Hepatocyte (in vitro differentiated cells): ENCODE data around the gene KRTAP10-2. TPM values are rescaled to one million over a fixed set of nuclear protein-coding genes. Genes with fewer than 3 reads are reported as not detected.
"Not testable (repeated sequence)": the region's sequence is repeated elsewhere in the genome, so short reads cannot be mapped to it uniquely, and the experiment has no call there.

Experiments used
- DNase-seq: peaks from one replicate; pipeline ENCODE4 v3.0.0-alpha.2; 2016; ENCODE audit warnings: low spot score
- H2AFZ ChIP-seq: fragments of 200-600 bp; sonication (generic); 2 replicates; pipeline ENCODE4 v1.6.0; 2016; ENCODE audit warnings: antibody characterized with exemption, mild to moderate bottlenecking
- H3K27ac ChIP-seq: fragments of 200-600 bp; sonication (generic); 2 replicates; pipeline ENCODE4 v1.5.1; 2016; ENCODE audit warnings: mild to moderate bottlenecking
- H3K27me3 ChIP-seq: fragments of 200-600 bp; sonication (generic); 2 replicates; pipeline ENCODE4 v1.6.1; 2016
- H3K36me3 ChIP-seq: fragments of 200-600 bp; sonication (generic); replicated peaks from 2 replicates; pipeline ENCODE4 v1.5.1; 2016; ENCODE audit warnings: low read depth; ENCODE audit not compliant: insufficient read depth
- H3K4me1 ChIP-seq: fragments of 200-600 bp; sonication (generic); 2 replicates; pipeline ENCODE4 v1.5.1; 2016; ENCODE audit warnings: mild to moderate bottlenecking, moderate library complexity; ENCODE audit not compliant: insufficient read depth
- H3K4me2 ChIP-seq: fragments of 200-600 bp; sonication (generic); 2 replicates; pipeline ENCODE4 v1.6.0; 2016
- H3K4me3 ChIP-seq: fragments of 200-600 bp; sonication (generic); 2 replicates; pipeline ENCODE4 v1.5.1; 2016; ENCODE audit warnings: mild to moderate bottlenecking
- H3K79me2 ChIP-seq: fragments of 200-600 bp; sonication (generic); 2 replicates; pipeline ENCODE4 v1.6.0; 2017; ENCODE audit warnings: mild to moderate bottlenecking
- H3K9me2 ChIP-seq: fragments of 200-600 bp; sonication (generic); replicated peaks from 2 replicates; pipeline ENCODE4 v1.6.0; 2017; ENCODE audit warnings: mild to moderate bottlenecking; ENCODE audit not compliant: insufficient read depth
- H3K9me3 ChIP-seq: fragments of 200-600 bp; sonication (generic); 2 replicates; pipeline ENCODE4 v1.5.1; 2016; ENCODE audit warnings: low read depth, mild to moderate bottlenecking
- H4K20me1 ChIP-seq: fragments of 200-600 bp; sonication (generic); 2 replicates; pipeline ENCODE4 v1.6.0; 2016; ENCODE audit warnings: mild to moderate bottlenecking; ENCODE audit not compliant: insufficient read depth, poor library complexity, severe bottlenecking
- EZH2 ChIP-seq: fragments of 200-600 bp; sonication (generic); IDR thresholded peaks from 2 replicates; pipeline ENCODE4 v1.6.1; 2016; ENCODE audit warnings: antibody characterized with exemption, mild to moderate bottlenecking, borderline replicate concordance
- EZH2phosphoT487 ChIP-seq: fragments of 200-600 bp; sonication (generic); IDR thresholded peaks from one replicate; pipeline ENCODE4 v1.6.1; 2018; ENCODE audit warnings: antibody characterized with exemption, mild to moderate bottlenecking, low read depth, moderate library complexity; ENCODE audit not compliant: unreplicated experiment, severe bottlenecking
- WGBS: methylation state at CpG from one replicate; pipeline ENCODE4 v1.1.6; 2016; ENCODE audit warnings: low lambda C conversion rate; ENCODE audit errors: missing lambda C conversion rate; 5-methylcytosine and 5-hydroxymethylcytosine counted together
- polyA plus RNA-seq: library from polyadenylated mRNA; unstranded; fragments of >200 nt; fragmentation: Nextera tagmentation; extraction: Ambion mirVana; gene quantifications from 2 replicates; pipeline ENCODE4 v1.2.1, GENCODE V29; 2016
- total RNA-seq: library from RNA; depleted of rRNA; stranded (reverse); fragments of >200 nt; gene quantifications from 2 replicates; pipeline ENCODE4 v1.2.3, GENCODE V29; 2014
- TF ChIP-seq, protein P1 (sequence below): fragments of 200-600 bp; sonication (generic); IDR thresholded peaks from 2 replicates; pipeline ENCODE4 v1.5.1; 2016; ENCODE audit warnings: antibody characterized with exemption, mild to moderate bottlenecking; ENCODE audit not compliant: poor library complexity

KRTAP10-2 gene
- total and polyA plus RNA-seq, 2 experiments from 2014 or later: not detected

DNA sequence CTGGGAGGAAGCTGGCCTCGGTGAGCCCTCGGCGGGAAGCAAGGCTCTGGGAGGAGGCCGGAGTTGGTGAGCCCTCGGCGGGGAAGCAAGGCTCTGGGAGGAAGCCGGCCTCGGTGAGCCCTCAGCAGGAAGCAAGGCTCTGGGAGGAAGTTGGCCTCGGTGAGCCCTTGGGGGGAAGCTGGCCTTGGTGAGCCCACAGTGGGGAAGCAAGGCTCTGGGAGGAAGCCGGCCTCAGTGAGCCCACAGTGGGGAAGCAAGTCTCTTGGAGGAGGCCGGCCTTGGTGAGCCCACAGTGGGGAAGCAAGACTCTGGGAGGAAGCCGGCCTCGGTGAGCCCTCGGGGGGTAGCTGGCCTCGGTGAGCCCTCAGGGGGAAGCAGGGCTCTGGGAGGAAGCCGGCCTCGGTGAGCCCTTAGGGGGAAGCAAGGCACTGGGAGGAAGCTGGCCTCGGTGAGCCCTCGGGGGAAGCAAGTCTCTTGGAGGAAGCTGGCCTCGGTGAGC, 47.4 kb downstream of the KRTAP10-2 start:
- H3K27me3 ChIP-seq: no peaks in the 10 kb centered on the region
- H2AFZ ChIP-seq: no peak overlapping the region
- H3K4me3 ChIP-seq: no peak overlapping the region
- no peaks in the 10 kb centered on the region for H4K20me1 ChIP-seq
- no peak overlapping the region for H3K27ac ChIP-seq
- peaks cover 5% of the 10 kb centered on the region for H3K4me1 ChIP-seq
- WGBS: 92% methylated on average over 16 of the region's 20 CpGs
- no peak overlapping the region for H3K4me2 ChIP-seq
- TF ChIP-seq, protein P1, sequence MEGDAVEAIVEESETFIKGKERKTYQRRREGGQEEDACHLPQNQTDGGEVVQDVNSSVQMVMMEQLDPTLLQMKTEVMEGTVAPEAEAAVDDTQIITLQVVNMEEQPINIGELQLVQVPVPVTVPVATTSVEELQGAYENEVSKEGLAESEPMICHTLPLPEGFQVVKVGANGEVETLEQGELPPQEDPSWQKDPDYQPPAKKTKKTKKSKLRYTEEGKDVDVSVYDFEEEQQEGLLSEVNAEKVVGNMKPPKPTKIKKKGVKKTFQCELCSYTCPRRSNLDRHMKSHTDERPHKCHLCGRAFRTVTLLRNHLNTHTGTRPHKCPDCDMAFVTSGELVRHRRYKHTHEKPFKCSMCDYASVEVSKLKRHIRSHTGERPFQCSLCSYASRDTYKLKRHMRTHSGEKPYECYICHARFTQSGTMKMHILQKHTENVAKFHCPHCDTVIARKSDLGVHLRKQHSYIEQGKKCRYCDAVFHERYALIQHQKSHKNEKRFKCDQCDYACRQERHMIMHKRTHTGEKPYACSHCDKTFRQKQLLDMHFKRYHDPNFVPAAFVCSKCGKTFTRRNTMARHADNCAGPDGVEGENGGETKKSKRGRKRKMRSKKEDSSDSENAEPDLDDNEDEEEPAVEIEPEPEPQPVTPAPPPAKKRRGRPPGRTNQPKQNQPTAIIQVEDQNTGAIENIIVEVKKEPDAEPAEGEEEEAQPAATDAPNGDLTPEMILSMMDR: no peak
- TF ChIP-seq EZH2phosphoT487: no peak
- TF ChIP-seq EZH2: no peak
- no peaks in the 10 kb centered on the region for H3K9me2 ChIP-seq
- H3K79me2 ChIP-seq: no peaks in the 10 kb centered on the region
- DNase-seq: no peak
- no peaks in the 10 kb centered on the region for H3K9me3 ChIP-seq
- H3K36me3 ChIP-seq: no peaks in the 10 kb centered on the region

GRCh38 chr21:44503006-44503889, 48.1 kb downstream of the KRTAP10-2 start:
- not testable (repeated sequence) for H3K36me3 ChIP-seq, H2AFZ ChIP-seq, H3K4me2 ChIP-seq, H3K9me3 ChIP-seq, H3K27me3 ChIP-seq, H3K79me2 ChIP-seq, H3K9me2 ChIP-seq, H4K20me1 ChIP-seq, H3K27ac ChIP-seq, H3K4me1 ChIP-seq, H3K4me3 ChIP-seq, DNase-seq
- 93% methylated on average over 11 of the region's 44 CpGs for WGBS

DNA sequence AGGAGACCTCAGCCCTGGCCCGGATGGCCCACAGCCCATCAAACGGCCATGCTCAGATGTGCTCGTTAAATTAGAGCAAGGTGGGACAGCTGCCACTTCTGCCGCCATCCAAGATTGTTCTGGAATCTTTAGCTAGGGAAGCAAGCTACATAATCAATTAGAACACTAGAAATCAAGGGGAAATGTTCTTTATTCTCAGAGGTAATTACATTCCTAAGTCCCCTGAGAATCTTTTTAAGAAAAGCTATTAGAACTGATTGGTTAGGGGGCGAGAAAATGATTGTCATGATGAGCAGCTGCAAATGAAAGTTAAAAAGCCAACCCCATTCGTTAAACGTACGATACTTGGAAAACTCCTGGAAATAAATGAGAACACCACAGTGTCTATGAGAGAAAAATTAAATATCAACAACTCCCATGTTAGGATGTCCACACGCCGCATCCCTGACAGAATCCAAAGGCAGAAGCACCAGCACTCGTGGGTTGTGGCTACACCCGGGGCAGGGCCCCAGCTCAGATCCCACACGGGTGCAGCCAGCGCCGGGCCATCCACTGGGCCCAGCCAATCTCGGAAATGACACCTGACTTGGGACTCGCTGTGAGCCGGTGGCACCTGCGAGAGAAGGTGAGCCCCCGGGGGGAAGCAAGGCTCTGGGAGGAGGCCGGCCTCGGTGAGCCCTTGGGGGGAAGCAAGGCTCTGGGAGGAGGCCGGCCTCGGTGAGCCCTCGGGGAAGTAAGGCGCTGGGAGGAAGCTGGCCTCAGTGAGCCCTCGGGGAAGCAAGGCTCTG, 48.9 kb downstream of the KRTAP10-2 start:
- Histone ChIP-seq H3K79me2 (no peaks in the 10 kb centered on the region), H2AFZ (no peak overlapping the region), H3K36me3 (no peaks in the 10 kb centered on the region), H3K9me2 (no peaks in the 10 kb centered on the region), H3K4me3 (no peak overlapping the region), H3K9me3 (no peaks in the 10 kb centered on the region), H3K4me1 (peaks cover 5% of the 10 kb centered on the region), H4K20me1 (no peaks in the 10 kb centered on the region), H3K4me2 (no peak overlapping the region), H3K27me3 (no peaks in the 10 kb centered on the region), H3K27ac (no peak overlapping the region)
- TF ChIP-seq EZH2: no peak
- no peak for DNase-seq
- 95% methylated on average over 23 of the region's 27 CpGs for WGBS

Other genes with a start within 250 kb of the KRTAP10-2 start
- 17.1 and 20.3 TPM in 2 replicates for gene CFAP410, start 212.1 kb downstream of the KRTAP10-2 start, total RNA-seq
- gene CFAP410, start 212.1 kb downstream of the KRTAP10-2 start, polyA plus RNA-seq: 33.6 and 40.4 TPM in 2 replicates
- 0.24 and 0.50 TPM in 2 replicates for gene TRPM2, start 197.9 kb downstream of the KRTAP10-2 start, total RNA-seq
- gene TRPM2, start 197.9 kb downstream of the KRTAP10-2 start, polyA plus RNA-seq: 0.25 TPM in 1 of 2 replicates, not detected in the other
- gene LRRC3, start 96.0 kb downstream of the KRTAP10-2 start, total RNA-seq: 7.3 and 7.8 TPM in 2 replicates
- 5.6 and 7.2 TPM in 2 replicates for gene LRRC3, start 96.0 kb downstream of the KRTAP10-2 start, polyA plus RNA-seq
- not detected in 2 replicates for gene KRTAP10-1, start 11.3 kb downstream of the KRTAP10-2 start, total RNA-seq
- not detected in 2 replicates for gene KRTAP10-1, start 11.3 kb downstream of the KRTAP10-2 start, polyA plus RNA-seq
- not detected in 2 replicates for gene KRTAP10-3, start 7.3 kb upstream of the KRTAP10-2 start, total RNA-seq
- not detected in 2 replicates for gene KRTAP10-3, start 7.3 kb upstream of the KRTAP10-2 start, polyA plus RNA-seq
- gene KRTAP10-4, start 22.2 kb upstream of the KRTAP10-2 start, total RNA-seq: not detected in 2 replicates
- gene KRTAP10-4, start 22.2 kb upstream of the KRTAP10-2 start, polyA plus RNA-seq: not detected in 2 replicates
- not detected in 2 replicates for gene KRTAP10-5, start 29.1 kb upstream of the KRTAP10-2 start, total RNA-seq
- gene KRTAP10-5, start 29.1 kb upstream of the KRTAP10-2 start, polyA plus RNA-seq: not detected in 2 replicates
- not detected in 2 replicates for gene KRTAP10-6, start 41.0 kb upstream of the KRTAP10-2 start, total RNA-seq
- gene KRTAP10-6, start 41.0 kb upstream of the KRTAP10-2 start, polyA plus RNA-seq: not detected in 2 replicates
- not detected in 2 replicates for gene KRTAP10-7, start 49.1 kb upstream of the KRTAP10-2 start, total RNA-seq
- gene KRTAP10-7, start 49.1 kb upstream of the KRTAP10-2 start, polyA plus RNA-seq: not detected in 2 replicates
- not detected in 2 replicates for gene KRTAP10-8, start 60.6 kb upstream of the KRTAP10-2 start, total RNA-seq
- not detected in 2 replicates for gene KRTAP10-8, start 60.6 kb upstream of the KRTAP10-2 start, polyA plus RNA-seq
- not detected in 2 replicates for gene KRTAP10-9, start 75.6 kb upstream of the KRTAP10-2 start, total RNA-seq
- not detected in 2 replicates for gene KRTAP10-9, start 75.6 kb upstream of the KRTAP10-2 start, polyA plus RNA-seq
- not detected in 2 replicates for gene KRTAP10-10, start 85.9 kb upstream of the KRTAP10-2 start, total RNA-seq
- not detected in 2 replicates for gene KRTAP10-10, start 85.9 kb upstream of the KRTAP10-2 start, polyA plus RNA-seq
- gene KRTAP10-11, start 94.9 kb upstream of the KRTAP10-2 start, total RNA-seq: not detected in 2 replicates
- not detected in 2 replicates for gene KRTAP10-11, start 94.9 kb upstream of the KRTAP10-2 start, polyA plus RNA-seq
- not detected in 2 replicates for gene KRTAP12-4, start 103.2 kb upstream of the KRTAP10-2 start, total RNA-seq
- not detected in 2 replicates for gene KRTAP12-4, start 103.2 kb upstream of the KRTAP10-2 start, polyA plus RNA-seq
- not detected in 2 replicates for gene KRTAP12-3, start 106.4 kb upstream of the KRTAP10-2 start, total RNA-seq
- gene KRTAP12-3, start 106.4 kb upstream of the KRTAP10-2 start, polyA plus RNA-seq: not detected in 2 replicates
- gene KRTAP12-2, start 115.4 kb upstream of the KRTAP10-2 start, total RNA-seq: not detected in 2 replicates
- gene KRTAP12-2, start 115.4 kb upstream of the KRTAP10-2 start, polyA plus RNA-seq: not detected in 2 replicates
- not detected in 2 replicates for gene KRTAP12-1, start 130.7 kb upstream of the KRTAP10-2 start, total RNA-seq
- not detected in 2 replicates for gene KRTAP12-1, start 130.7 kb upstream of the KRTAP10-2 start, polyA plus RNA-seq
- not detected in 2 replicates for gene KRTAP10-12, start 145.7 kb upstream of the KRTAP10-2 start, total RNA-seq
- gene KRTAP10-12, start 145.7 kb upstream of the KRTAP10-2 start, polyA plus RNA-seq: not detected in 2 replicates
- gene TSPEAR, start 160.1 kb upstream of the KRTAP10-2 start, total RNA-seq: 0.16 TPM in 1 of 2 replicates, not detected in the other
- 0.35 and 0.66 TPM in 2 replicates for gene TSPEAR, start 160.1 kb upstream of the KRTAP10-2 start, polyA plus RNA-seq